ENCODE data around the gene PTGES.

- TF ChIP-seq CTCF (IDR thresholded peaks at IDR 0.05; ENCODE audit: low read depth, low read length) (no peak), POLR2A (IDR thresholded peaks at IDR 0.05; ENCODE audit: extremely low read depth, insufficient read length) (no peak), MAX (IDR thresholded peaks at IDR 0.05; ENCODE audit: low read depth, low read length) (no peak)
Observed at GRCh38 chr9:129774791-129775447, 22.1 kb upstream of the PTGES start.
